GM19099 (cell line): ENCODE results near the gene ARTN.

Source experiments
- POLR2A ChIP-seq: IDR thresholded peaks from 3 replicates; pipeline ENCODE4 v1.6.1; 2011; ENCODE audit warnings: low read depth; ENCODE audit not compliant: insufficient read length; ENCODE audit errors: extremely low read depth

ARTN gene

GRCh38 chr1:43913051-43913501 lies 20.5 kb upstream of the ARTN start:
- no peak for TF ChIP-seq POLR2A

- no peak for TF ChIP-seq POLR2A
Measured at GRCh38 chr1:43913666-43914360, 19.8 kb upstream of the ARTN start.

GRCh38 chr1:43914576-43915525 lies 18.8 kb upstream of the ARTN start:
- TF ChIP-seq POLR2A, result no peak

- TF ChIP-seq POLR2A, result no peak
Measured at GRCh38 chr1:43919906-43920305, 13.7 kb upstream of the ARTN start.

GRCh38 chr1:43921022-43921421 lies 12.6 kb upstream of the ARTN start:
- no peak for TF ChIP-seq POLR2A

- TF ChIP-seq POLR2A, result no peak
Measured at GRCh38 chr1:43924516-43924915, 9.1 kb upstream of the ARTN start.

- TF ChIP-seq POLR2A, result no peak
Measured at GRCh38 chr1:43925846-43926245, 7.8 kb upstream of the ARTN start.

GRCh38 chr1:43930168-43930948 lies 3.2 kb upstream of the ARTN start:
- TF ChIP-seq POLR2A, result no peak

GRCh38 chr1:43930949-43931275 lies 2.7 kb upstream of the ARTN start:
- TF ChIP-seq POLR2A, result no peak

- no peak for TF ChIP-seq POLR2A
Measured at GRCh38 chr1:43931711-43932660, 1.6 kb upstream of the ARTN start.

GRCh38 chr1:43932786-43933385 lies 715 bp upstream of the ARTN start:
- no peak for TF ChIP-seq POLR2A

- TF ChIP-seq POLR2A, result no peak
Measured at GRCh38 chr1:43934101-43934985, 742 bp downstream of the ARTN start.

- TF ChIP-seq POLR2A, result no peak
Measured at GRCh38 chr1:43934986-43935324, 1.4 kb downstream of the ARTN start.
